Lung microvascular endothelial cell (primary cell): Measurements from ENCODE around the gene PPP2R5E. TPM values are rescaled to one million over a fixed set of nuclear protein-coding genes. Genes with fewer than 3 reads are reported as not detected.
A peak's percentile ranks its signal among the peaks of the same experiment; 100 is the strongest.
"Not testable (repeated sequence)": the region's sequence is repeated elsewhere in the genome, so short reads cannot be mapped to it uniquely, and the experiment has no call there.

Experiments
- DNase-seq, 2 donors: peaks; one replicate each; pipeline versions ENCODE4 v3.0.0 to v3.0.0-alpha.2; 2010; ENCODE audit warnings: low read depth in 2 of 2
- total RNA-seq: library from RNA; depleted of rRNA; stranded (reverse); fragments of >200 nt; gene quantifications from 2 replicates; pipeline ENCODE4 v1.2.1, GENCODE V29; 2014

PPP2R5E gene
- total RNA-seq, 1 donor from 2014 or later: 8.1 TPM

GRCh38 chr14:63522511-63522910 lies 20.7 kb downstream of the PPP2R5E start:
- not testable (repeated sequence) for DNase-seq

DNA sequence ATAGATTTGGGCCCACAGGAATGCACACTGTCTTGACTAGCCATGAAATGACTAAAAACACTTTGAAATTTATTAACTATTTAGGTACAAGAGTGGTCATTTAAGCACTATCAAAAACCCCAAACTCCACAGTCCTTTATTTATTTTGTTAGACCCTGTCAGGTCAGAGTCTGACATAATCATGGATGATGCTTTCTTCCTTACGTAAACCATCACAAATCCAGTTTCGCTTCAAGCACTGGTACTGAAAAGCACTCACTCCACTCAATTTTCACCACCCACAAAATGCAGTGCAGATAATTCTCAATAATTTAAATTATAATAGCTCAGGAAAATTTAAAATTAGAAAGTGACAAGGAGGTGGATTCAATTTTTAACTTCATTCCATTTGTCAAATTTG lies 25.8 kb downstream of the PPP2R5E start:
- no peak for DNase-seq

GRCh38 chr14:63515240-63515639 lies 27.9 kb downstream of the PPP2R5E start:
- no peak for DNase-seq

- DNase-seq: no peak
Observed at GRCh38 chr14:63513756-63514155, 29.4 kb downstream of the PPP2R5E start.

DNA sequence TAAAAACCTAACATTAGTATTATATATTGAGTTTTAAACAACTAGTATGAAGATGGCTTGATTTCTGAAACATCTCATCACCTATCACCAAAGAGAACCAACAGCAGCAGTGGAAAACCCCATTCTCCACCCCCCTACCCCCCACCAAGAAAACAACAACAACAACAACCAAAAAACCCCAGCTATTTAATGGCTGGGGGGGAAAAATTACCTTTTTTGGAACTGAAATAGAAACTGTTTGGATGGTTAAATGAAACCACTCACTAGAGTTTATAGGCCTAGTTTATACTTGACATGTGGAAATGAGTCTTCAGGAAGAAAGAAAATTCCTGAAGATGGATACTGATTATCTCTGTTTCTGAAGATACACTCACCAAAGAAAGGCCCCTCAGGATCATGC lies 30.3 kb downstream of the PPP2R5E start:
- no peak for DNase-seq

DNA sequence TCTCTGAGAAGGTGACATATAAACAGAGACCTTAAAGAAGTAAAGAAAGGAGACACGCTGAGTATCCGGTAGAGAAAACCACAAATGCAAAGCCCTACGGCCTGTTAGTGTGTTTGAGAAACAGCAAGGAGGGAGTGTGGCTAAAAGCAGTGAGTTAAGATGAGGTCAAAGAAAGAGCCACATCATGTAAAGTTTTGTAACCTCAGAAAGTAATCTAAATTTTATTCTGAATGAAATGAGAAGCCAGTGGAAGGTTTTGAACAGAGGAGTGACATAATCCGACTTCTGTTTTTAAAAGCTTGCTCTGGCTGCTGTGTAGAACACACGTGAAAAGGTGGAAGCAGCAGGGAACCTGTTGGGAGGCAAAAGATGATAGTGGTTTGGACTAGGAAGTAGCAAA lies 32.6 kb downstream of the PPP2R5E start:
- DNase-seq: no peak

DNA sequence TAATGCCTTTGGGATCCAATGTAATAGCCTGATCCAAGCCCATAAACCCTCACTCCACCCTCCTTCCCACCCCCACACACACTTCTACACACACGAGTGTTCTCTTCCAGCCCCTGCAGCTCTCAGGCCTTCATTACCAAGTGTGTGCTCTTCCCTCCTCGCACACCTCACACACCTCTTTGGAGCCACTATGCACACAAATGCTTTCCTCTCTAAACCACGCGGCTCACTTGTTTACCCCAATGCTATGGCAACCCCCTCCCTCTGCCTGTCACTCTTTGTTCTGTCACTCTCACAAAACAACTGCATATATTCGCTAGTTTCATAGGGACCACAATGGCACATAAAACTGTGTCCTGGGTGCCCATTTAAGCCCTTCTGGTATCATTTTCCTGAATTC lies 35.1 kb downstream of the PPP2R5E start:
- peak in 1 of 2 donors; percentile 52 for DNase-seq

DNA sequence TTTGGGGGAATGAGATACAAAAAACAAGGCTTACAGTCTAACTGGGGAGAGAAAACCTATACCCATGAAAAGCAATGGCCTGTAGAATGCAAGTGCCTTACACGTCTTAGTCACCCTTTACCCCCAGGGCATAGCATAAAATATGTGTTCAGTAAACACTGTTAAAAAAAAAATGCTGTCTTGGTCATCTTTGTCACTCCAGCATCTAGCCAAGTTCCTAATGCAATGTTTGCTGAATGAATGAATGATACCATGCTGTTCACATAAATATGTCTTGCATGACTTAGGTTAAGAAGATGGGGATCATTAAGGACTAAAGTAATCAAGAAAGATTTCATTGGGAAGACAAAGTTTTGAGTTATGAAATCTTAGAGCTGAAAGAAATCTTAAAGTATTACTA lies 38.5 kb downstream of the PPP2R5E start:
- DNase-seq: no peak

GRCh38 chr14:63501429-63501828 lies 41.7 kb downstream of the PPP2R5E start:
- no peak for DNase-seq

DNA sequence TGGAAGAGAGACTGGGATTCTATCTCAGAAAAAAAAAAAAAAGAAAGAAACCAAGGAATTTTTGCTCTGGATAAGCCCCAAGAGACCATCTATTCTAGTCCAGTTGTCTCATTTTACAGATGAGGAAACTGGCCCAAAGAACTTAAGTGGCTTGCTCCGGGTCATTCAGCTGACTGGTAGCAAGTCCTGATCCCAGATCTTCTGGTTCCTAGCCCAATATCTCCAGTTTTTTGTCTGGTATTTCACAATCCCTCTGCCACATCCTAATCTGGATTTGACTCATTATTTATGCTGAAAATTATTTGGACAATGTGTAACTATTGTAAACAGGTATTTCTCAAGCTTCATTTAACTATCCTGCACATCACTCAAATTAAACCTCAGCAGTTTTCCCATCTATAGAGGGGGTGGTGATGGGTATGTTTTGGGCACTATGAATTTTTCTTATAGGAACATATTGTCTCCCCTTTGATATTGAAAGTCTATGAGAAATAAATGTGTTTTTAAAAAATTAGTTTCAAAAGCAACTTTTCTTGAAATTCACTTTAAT lies 43.4 kb downstream of the PPP2R5E start:
- DNase-seq: no peak

GRCh38 chr14:63496837-63497400 lies 46.3 kb downstream of the PPP2R5E start:
- peak; percentile 40 to 94 for DNase-seq

GRCh38 chr14:63493246-63493645 lies 49.9 kb downstream of the PPP2R5E start:
- DNase-seq: no peak

GRCh38 chr14:63492391-63492790 lies 50.8 kb downstream of the PPP2R5E start:
- DNase-seq: peak in 1 of 2 donors; percentile 25

- no peak for DNase-seq
Observed at GRCh38 chr14:63487724-63488123, 55.5 kb downstream of the PPP2R5E start.

DNA sequence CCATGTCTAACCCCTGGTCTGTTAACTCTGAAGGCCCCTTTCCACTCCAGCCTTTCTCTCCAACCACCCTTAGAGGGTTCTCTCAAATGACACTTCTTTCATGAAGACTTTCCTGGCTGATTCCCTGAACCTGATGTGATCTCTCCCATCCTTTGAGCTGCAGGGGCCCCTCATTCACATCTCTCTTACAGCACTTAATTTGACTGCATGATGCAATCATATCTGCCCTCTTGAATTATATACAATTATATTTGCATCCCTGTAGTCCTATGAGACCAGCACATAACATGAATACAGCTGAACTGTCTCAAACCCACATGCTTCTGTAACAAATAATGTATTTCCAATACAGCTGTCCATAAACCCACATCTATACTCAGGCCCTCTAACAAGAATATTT lies 56.4 kb downstream of the PPP2R5E start:
- no peak for DNase-seq

- DNase-seq: no peak
Observed at GRCh38 chr14:63483315-63483714, 59.9 kb downstream of the PPP2R5E start.

GRCh38 chr14:63480599-63480998 lies 62.6 kb downstream of the PPP2R5E start:
- DNase-seq: no peak

- no peak for DNase-seq
Observed at GRCh38 chr14:63478437-63478852, 64.7 kb downstream of the PPP2R5E start.

DNA sequence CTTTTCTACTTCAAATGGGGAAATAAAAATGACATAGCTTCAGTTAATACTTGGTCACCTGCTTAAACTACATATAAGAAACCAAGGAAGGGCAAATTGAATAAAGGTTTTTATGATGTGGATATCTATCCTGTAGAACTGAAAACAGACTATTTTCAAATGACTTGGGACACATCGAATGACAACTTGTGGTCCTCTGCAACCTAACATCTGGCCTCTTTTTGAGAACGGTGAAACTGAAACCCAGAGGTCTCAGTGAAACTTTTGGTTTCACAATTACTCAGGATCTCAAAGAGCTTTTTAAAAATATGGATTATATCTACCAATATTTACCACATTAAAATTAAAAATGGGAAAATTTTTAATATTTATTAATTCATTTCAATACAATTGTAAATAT lies 65.2 kb downstream of the PPP2R5E start:
- peak in 1 of 2 donors; percentile 53 for DNase-seq

DNA sequence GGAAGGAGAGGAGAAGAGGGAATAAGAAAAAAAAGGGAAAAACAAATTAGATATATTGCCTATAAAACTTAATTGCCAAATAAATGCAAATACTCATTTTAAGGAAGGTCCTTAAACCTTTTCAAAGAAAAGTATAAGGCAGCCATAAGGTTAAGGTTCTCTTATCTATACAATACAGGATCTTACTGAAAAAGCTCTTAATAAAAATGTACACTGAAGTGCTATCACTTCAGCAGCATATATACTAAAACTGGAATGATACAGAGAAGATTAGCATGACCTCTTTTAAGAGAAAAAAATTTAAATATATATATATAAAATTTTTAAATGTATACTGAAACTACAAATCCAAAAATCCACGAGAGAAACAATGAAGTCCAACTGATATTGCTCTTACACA lies 65.6 kb downstream of the PPP2R5E start:
- DNase-seq: no peak

DNA sequence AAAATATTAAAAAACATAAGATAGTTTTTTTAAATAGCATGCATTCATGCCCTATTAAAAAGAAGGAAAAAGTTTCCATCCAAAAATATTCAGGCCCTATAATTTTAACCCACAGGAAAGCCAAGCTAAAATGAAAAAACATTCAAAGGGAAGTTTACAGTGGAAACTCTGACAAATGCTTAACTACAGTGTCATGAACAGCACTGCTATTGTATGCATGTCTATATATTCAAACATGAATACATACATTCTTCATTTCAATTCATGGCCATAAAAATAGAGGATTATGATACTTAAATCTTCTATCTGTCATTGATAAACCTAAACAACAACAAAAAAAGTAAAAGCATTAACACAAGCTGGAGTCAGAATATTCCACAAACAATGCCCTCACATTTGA lies 67.4 kb downstream of the PPP2R5E start:
- peak; percentile 11 to 93 for DNase-seq

DNA sequence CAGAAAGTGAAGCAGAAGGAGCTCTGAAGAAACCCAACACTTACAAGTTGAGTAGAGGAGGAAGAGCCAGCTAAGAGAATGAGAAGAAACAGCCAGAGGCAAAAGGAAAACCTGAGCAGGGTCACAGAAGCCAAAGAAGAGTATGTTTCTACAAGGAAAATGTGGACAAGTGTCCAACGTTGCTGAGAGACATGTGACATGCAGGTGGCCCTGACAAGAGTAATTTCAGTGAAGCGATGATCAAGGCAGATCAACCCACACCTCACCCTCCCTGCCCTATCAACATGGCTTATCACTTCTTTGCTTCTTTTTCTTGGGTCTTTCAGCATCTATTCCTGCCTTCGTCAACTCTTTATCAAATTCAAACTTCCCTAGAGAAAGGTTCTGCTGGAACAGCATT lies 68.3 kb downstream of the PPP2R5E start:
- DNase-seq: no peak

DNA sequence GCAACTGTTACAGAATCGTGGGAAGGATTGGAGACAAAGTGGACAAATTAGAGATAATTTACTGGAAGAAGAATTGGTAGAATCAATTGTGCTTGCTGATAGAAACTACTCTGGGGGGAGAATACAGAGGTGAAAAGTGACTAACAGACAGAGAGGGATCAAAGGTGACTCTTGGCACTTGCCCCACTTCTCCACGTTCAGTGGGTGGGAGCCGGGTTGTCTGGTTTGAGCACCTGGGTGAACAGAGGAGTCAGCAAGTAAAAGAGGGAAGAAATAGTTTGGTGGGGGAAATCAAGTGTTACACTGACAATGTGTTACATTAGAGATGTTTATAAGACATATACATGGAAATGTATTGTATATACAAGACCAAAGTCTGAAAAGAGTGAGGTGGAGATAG lies 69.1 kb downstream of the PPP2R5E start:
- DNase-seq: no peak
